Keratinocyte (primary cell): ENCODE data around the gene KCNJ13. TPM values are rescaled to one million over a fixed set of nuclear protein-coding genes. Genes with fewer than 3 reads are reported as not detected.

ENCODE experiments used
- DNase-seq: peaks from one replicate; pipeline ENCODE4 v3.0.0-alpha.2; 2011; ENCODE audit warnings: low read depth, missing footprints, low spot score
- FAIRE-seq: peaks from 2 replicates; lab custom pipeline; 2011; peaks lifted over from hg19 to GRCh38; lab: Jason Lieb, UNC
- H2AFZ ChIP-seq: 2 replicates; pipeline ENCODE4 v1.6.0; 2012; ENCODE audit warnings: low read length, control low read depth, inconsistent platforms; ENCODE audit not compliant: control insufficient read depth
- H3K27ac ChIP-seq: 2 replicates; pipeline ENCODE4 v1.5.1; 2011; ENCODE audit warnings: low read length; ENCODE audit not compliant: control insufficient read depth, insufficient read depth
- H3K27me3 ChIP-seq: 3 replicates; pipeline ENCODE4 v1.6.0; 2011; ENCODE audit warnings: low read length; ENCODE audit not compliant: control insufficient read depth, insufficient read depth; ENCODE audit errors: extremely low read depth
- H3K36me3 ChIP-seq, 2 experiments: 2 replicates in 1 of 2; 3 replicates in 1 of 2; pipeline ENCODE4 v1.5.1; 2011; ENCODE audit warnings: low read length in 2 of 2, mild to moderate bottlenecking in 1 of 2; ENCODE audit not compliant: control insufficient read depth in 2 of 2, insufficient read depth in 2 of 2; ENCODE audit errors: extremely low read depth in 1 of 2
- H3K4me1 ChIP-seq: 3 replicates; pipeline ENCODE4 v1.5.1; 2011; ENCODE audit warnings: low read length; ENCODE audit not compliant: control insufficient read depth, insufficient read depth; ENCODE audit errors: extremely low read depth
- H3K4me2 ChIP-seq: 3 replicates; pipeline ENCODE4 v1.6.0; 2011; ENCODE audit warnings: low read depth, low read length; ENCODE audit not compliant: control insufficient read depth, insufficient read depth; ENCODE audit errors: extremely low read depth
- H3K4me3 ChIP-seq, 3 experiments: fragments of 200-600 bp in 1 of 3; sonication (generic) in 1 of 3; 2 replicates in 2 of 3; 3 replicates in 1 of 3; pipeline ENCODE4 v1.5.1; 2011 to 2016; ENCODE audit warnings: low read length in 3 of 3, mild to moderate bottlenecking in 3 of 3, control low read depth in 2 of 3, inconsistent platforms in 1 of 3, low read depth in 1 of 3, mixed read lengths in 1 of 3, mixed run types in 1 of 3, moderate library complexity in 1 of 3; ENCODE audit not compliant: control insufficient read depth in 2 of 3, insufficient read depth in 2 of 3; ENCODE audit errors: extremely low read depth in 1 of 3
- H3K79me2 ChIP-seq: 2 replicates; pipeline ENCODE4 v1.6.0; 2012; ENCODE audit warnings: low read length; ENCODE audit not compliant: control insufficient read depth, insufficient read depth
- H3K9ac ChIP-seq: 3 replicates; pipeline ENCODE4 v1.6.0; 2011; ENCODE audit warnings: low read length; ENCODE audit not compliant: control insufficient read depth, insufficient read depth; ENCODE audit errors: extremely low read depth
- H3K9me1 ChIP-seq: 3 replicates; pipeline ENCODE4 v1.6.0; 2011; ENCODE audit warnings: low read length; ENCODE audit not compliant: control insufficient read depth, insufficient read depth; ENCODE audit errors: extremely low read depth
- H3K9me3 ChIP-seq: 2 replicates; pipeline ENCODE4 v1.5.1; 2012; ENCODE audit warnings: low read depth, low read length; ENCODE audit not compliant: control insufficient read depth
- H4K20me1 ChIP-seq: 3 replicates; pipeline ENCODE4 v1.6.0; 2011; ENCODE audit warnings: low read length; ENCODE audit not compliant: control insufficient read depth, insufficient read depth; ENCODE audit errors: extremely low read depth
- EZH2 ChIP-seq: IDR thresholded peaks from one replicate; pipeline ENCODE4 v1.6.1; 2012; ENCODE audit warnings: inconsistent platforms, mild to moderate bottlenecking, low read length, moderate library complexity
- dilution Hi-C: fragments of 300-500 bp; cut with MboI; formaldehyde crosslinking; loops from one replicate; pipeline ENCODE4 v1.7.0; 2020; ENCODE audit warnings: low sequenced_read_pairs; ENCODE audit not compliant: extremely low pct_ligation_motif_present
- polyA plus RNA-seq, 5 experiments: library from polyadenylated mRNA; depleted of rRNA in 3 of 5; stranded (reverse) in 3 of 5; stranded (forward) in 1 of 5; unstranded in 1 of 5; fragments of >200 nt; gene quantifications; 1 replicate in 1 of 5; 2 replicates in 3 of 5; 3 replicates in 1 of 5; pipeline versions ENCODE4 v1.2.1 to v1.2.3, GENCODE V29; 2011 to 2012; ENCODE audit warnings: missing spikeins in 2 of 5, low read depth in 1 of 5, low replicate concordance in 1 of 5
- TF ChIP-seq, protein P1 (sequence below), 3 experiments: IDR thresholded peaks in 1 of 3; conservative IDR thresholded peaks in 1 of 3; optimal IDR thresholded peaks in 1 of 3; 2 replicates in 2 of 3; 3 replicates in 1 of 3; pipeline versions ENCODE3 to v1.5.1; 2011; ENCODE audit warnings: low read length in 3 of 3, mild to moderate bottlenecking in 3 of 3, moderate library complexity in 2 of 3, control low read depth in 1 of 3, inconsistent platforms in 1 of 3; ENCODE audit not compliant: insufficient read depth in 2 of 3; ENCODE audit errors: extremely low read depth in 1 of 3

Gene KCNJ13
- polyA plus RNA-seq, 1 donor (not counting 4 experiments of a cell fraction or from before 2014, with no cell fraction given) = not detected

DNA sequence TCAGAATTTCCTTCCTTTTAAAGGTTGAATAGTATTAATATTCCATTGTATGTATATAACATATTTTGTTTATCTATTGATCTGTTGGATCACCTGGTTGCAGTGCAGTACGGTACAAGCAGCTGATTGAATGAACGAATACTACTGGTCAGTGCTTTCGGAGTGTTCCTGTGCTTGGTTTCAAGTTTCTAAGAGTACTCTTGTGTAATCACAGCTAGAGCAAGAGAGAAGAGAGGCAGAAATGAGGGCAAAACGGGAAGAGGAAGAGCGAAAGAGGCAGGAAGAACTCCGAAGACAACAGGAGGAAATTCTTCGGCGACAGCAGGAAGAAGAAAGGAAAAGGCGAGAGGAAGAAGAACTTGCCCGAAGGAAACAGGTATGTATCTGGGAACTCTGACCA, 40.3 kb upstream of the KCNJ13 start:
- Histone ChIP-seq H3K36me3 (peaks cover 5 to 15% of the 10 kb centered on the region in 2 experiments), H3K4me3 (no peak overlapping the region), H3K27ac (no peak overlapping the region), H3K9me1 (no peaks in the 10 kb centered on the region), H3K4me2 (no peak overlapping the region), H3K79me2 (no peaks in the 10 kb centered on the region), H2AFZ (no peak overlapping the region), H3K9ac (no peak overlapping the region), H4K20me1 (no peaks in the 10 kb centered on the region), H3K4me1 (no peaks in the 10 kb centered on the region), H3K27me3 (no peaks in the 10 kb centered on the region), H3K9me3 (no peaks in the 10 kb centered on the region)
- no peak for FAIRE-seq
- TF ChIP-seq, protein P1, sequence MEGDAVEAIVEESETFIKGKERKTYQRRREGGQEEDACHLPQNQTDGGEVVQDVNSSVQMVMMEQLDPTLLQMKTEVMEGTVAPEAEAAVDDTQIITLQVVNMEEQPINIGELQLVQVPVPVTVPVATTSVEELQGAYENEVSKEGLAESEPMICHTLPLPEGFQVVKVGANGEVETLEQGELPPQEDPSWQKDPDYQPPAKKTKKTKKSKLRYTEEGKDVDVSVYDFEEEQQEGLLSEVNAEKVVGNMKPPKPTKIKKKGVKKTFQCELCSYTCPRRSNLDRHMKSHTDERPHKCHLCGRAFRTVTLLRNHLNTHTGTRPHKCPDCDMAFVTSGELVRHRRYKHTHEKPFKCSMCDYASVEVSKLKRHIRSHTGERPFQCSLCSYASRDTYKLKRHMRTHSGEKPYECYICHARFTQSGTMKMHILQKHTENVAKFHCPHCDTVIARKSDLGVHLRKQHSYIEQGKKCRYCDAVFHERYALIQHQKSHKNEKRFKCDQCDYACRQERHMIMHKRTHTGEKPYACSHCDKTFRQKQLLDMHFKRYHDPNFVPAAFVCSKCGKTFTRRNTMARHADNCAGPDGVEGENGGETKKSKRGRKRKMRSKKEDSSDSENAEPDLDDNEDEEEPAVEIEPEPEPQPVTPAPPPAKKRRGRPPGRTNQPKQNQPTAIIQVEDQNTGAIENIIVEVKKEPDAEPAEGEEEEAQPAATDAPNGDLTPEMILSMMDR (optimal IDR thresholded peaks at IDR 0.05 in 1 of 3, IDR thresholded peaks at IDR 0.05 in 1 of 3, conservative IDR thresholded peaks at IDR 0.05 in 1 of 3; ENCODE audit: extremely low read depth in 1 of 3, insufficient read depth in 2 of 3, low read length in 3 of 3) = no peak
- no peak for TF ChIP-seq EZH2
- dilution Hi-C loops = no loop called here
- no peak for DNase-seq

DNA sequence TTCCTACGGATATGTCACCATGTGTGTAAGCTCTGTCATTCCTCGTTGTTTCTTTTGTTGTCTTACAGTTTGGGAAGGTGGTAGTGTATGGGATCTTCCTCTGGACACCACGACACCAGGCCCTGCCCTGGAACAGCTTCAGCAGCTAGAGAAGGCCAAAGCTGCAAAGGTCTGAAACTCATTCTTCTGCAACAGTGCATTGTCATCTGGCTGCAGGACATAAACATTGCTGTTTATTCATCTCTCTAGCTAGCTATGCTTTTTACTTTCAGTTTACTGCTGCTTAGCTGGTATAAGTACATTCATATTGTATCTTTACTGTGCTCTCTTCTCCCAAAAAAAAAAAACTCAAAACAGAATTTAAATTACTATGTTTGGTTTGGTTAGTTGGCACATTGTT, 39.2 kb upstream of the KCNJ13 start:
- H3K9ac ChIP-seq = no peak overlapping the region
- no peaks in the 10 kb centered on the region for H3K9me1 ChIP-seq
- no peaks in the 10 kb centered on the region for H3K4me1 ChIP-seq
- H3K27me3 ChIP-seq = no peaks in the 10 kb centered on the region
- DNase-seq (no peak), FAIRE-seq (no peak)
- no peak overlapping the region for H3K4me2 ChIP-seq
- H2AFZ ChIP-seq = no peak overlapping the region
- H3K4me3 ChIP-seq = no peak overlapping the region
- H3K9me3 ChIP-seq = no peaks in the 10 kb centered on the region
- H3K27ac ChIP-seq = no peak overlapping the region
- H3K36me3 ChIP-seq = peaks cover 14 to 18% of the 10 kb centered on the region in 2 experiments
- TF ChIP-seq EZH2 = no peak
- TF ChIP-seq, protein P1 (optimal IDR thresholded peaks at IDR 0.05 in 1 of 3, IDR thresholded peaks at IDR 0.05 in 1 of 3, conservative IDR thresholded peaks at IDR 0.05 in 1 of 3; ENCODE audit: extremely low read depth in 1 of 3, insufficient read depth in 2 of 3, low read length in 3 of 3) = no peak
- H4K20me1 ChIP-seq = no peaks in the 10 kb centered on the region
- H3K79me2 ChIP-seq = no peaks in the 10 kb centered on the region
- dilution Hi-C loops = no loop called here
